Left colon (tissue), 2 donors: ENCODE results near the gene KIF1B. TPM values are rescaled to one million over a fixed set of nuclear protein-coding genes. Genes with fewer than 3 reads are reported as not detected.

Experiments
- ATAC-seq: fragments of 200-7000 bp; cut with Tn5 transposase; one replicate; pipeline ENCODE4 v1.9.1; 2020; ENCODE audit warnings: mild to moderate bottlenecking, moderate library complexity
- DNase-seq, 2 donors: peaks; one replicate each; pipeline ENCODE4 v3.0.0-alpha.2; 2020
- intact Hi-C, 2 donors: fragments of 100-400 bp; cut with DNase I in 1 of 2; cut with micrococcal nuclease in 1 of 2; formaldehyde crosslinking; loops; one replicate each; pipeline versions ENCODE4 v1.11.2 to v1.14.0; 2022; cut with DNase I, micrococcal nuclease
- total RNA-seq, 2 donors: library from RNA; stranded (reverse); fragmentation: NEBNext Ultra II Directional; extraction: Animal tissue kit (Norgen Biotek cat#: 25700); gene quantifications; one replicate each; pipeline ENCODE4 v1.2.1, GENCODE V29; 2021
- donor health status: DM: no; HTN: no; CAD: no.
- donor health status: DM: yes; HTN: yes; CAD: no.

KIF1B gene
- total RNA-seq, 2 donors from 2014 or later = 44.6 to 45.3 TPM

GRCh38 chr1:10304295-10304694, 93.9 kb downstream of the KIF1B start:
- ATAC-seq = no peak
- no peak for DNase-seq
- intact Hi-C loops = no loop called here

- intact Hi-C loops = no loop called here
These were observed 96.1 kb downstream of the KIF1B start for GRCh38 chr1:10306435-10306834.

GRCh38 chr1:10308001-10308400, 97.6 kb downstream of the KIF1B start:
- no peak for ATAC-seq
- DNase-seq = no peak
- intact Hi-C loops = no loop called here

More at GRCh38 chr1:10306435-10306834, 96.1 kb downstream of the KIF1B start:
- ATAC-seq = no peak
- no peak for DNase-seq

GRCh38 chr1:10309243-10310011, 99.1 kb downstream of the KIF1B start:
- no peak for ATAC-seq
- DNase-seq = no peak
- intact Hi-C loops = no loop called here

- DNase-seq (no peak), ATAC-seq (no peak)
- intact Hi-C loops = no loop called here
These were observed 106.4 kb downstream of the KIF1B start for GRCh38 chr1:10316752-10317151.

GRCh38 chr1:10319750-10320149, 109.4 kb downstream of the KIF1B start:
- no peak for DNase-seq
- ATAC-seq = no peak
- intact Hi-C loops = no loop called here

GRCh38 chr1:10320336-10320735, 110.0 kb downstream of the KIF1B start:
- DNase-seq = no peak

GRCh38 chr1:10322821-10323220, 112.5 kb downstream of the KIF1B start:
- intact Hi-C loops = no loop called here
- ATAC-seq = no peak

More at GRCh38 chr1:10320336-10320735, 110.0 kb downstream of the KIF1B start:
- intact Hi-C loops = no loop called here
- ATAC-seq = no peak

GRCh38 chr1:10324627-10325026, 114.3 kb downstream of the KIF1B start:
- no peak for DNase-seq
- intact Hi-C loops = no loop called here
- ATAC-seq = no peak

More at GRCh38 chr1:10322821-10323220, 112.5 kb downstream of the KIF1B start:
- DNase-seq = no peak

- no peak for ATAC-seq
- intact Hi-C loops = no loop called here
- no peak for DNase-seq
These were observed 115.2 kb downstream of the KIF1B start for GRCh38 chr1:10325521-10325920.

- intact Hi-C loops = no loop called here
- no peak for ATAC-seq
- DNase-seq = no peak
These were observed 115.9 kb downstream of the KIF1B start for GRCh38 chr1:10326251-10326650.

- intact Hi-C loops = no loop called here
- ATAC-seq = no peak
- no peak for DNase-seq
These were observed 118.0 kb downstream of the KIF1B start for GRCh38 chr1:10328180-10328963.

GRCh38 chr1:10337436-10337835, 127.1 kb downstream of the KIF1B start:
- ATAC-seq = no peak
- intact Hi-C loops = no loop called here

GRCh38 chr1:10338047-10338446, 127.7 kb downstream of the KIF1B start:
- ATAC-seq (peak; percentile 80), DNase-seq (peak in 1 of 2 donors; percentile 43)
- intact Hi-C loops = no loop called here

More at GRCh38 chr1:10337436-10337835, 127.1 kb downstream of the KIF1B start:
- DNase-seq = no peak

- intact Hi-C loops = no loop called here
- DNase-seq (no peak), ATAC-seq (peak; percentile 26)
These were observed 128.2 kb downstream of the KIF1B start for GRCh38 chr1:10338611-10339010.

- intact Hi-C loops = no loop called here
- DNase-seq = no peak
- no peak for ATAC-seq
These were observed 128.7 kb downstream of the KIF1B start for GRCh38 chr1:10339036-10339567.

- intact Hi-C loops = no loop called here
- ATAC-seq = peak; percentile 85
- peak; percentile 22 to 29 for DNase-seq
These were observed 129.4 kb downstream of the KIF1B start for GRCh38 chr1:10339815-10340214.

GRCh38 chr1:10340930-10341590, 130.7 kb downstream of the KIF1B start:
- peak in 1 of 2 donors; percentile 47 for DNase-seq
- ATAC-seq = peak; percentile 74

GRCh38 chr1:10347109-10347508, 136.7 kb downstream of the KIF1B start:
- DNase-seq (no peak), ATAC-seq (no peak)
- intact Hi-C loops = no loop called here

More at GRCh38 chr1:10340930-10341590, 130.7 kb downstream of the KIF1B start:
- intact Hi-C loops = no loop called here
